ENCODE data around the gene TMEM72. TPM values are rescaled to one million over a fixed set of nuclear protein-coding genes. Genes with fewer than 3 reads are reported as not detected.

TMEM72 gene
- total and polyA plus RNA-seq, 2 of the 13 experiments (the other 11 are each of a cell fraction or from before 2014, with no cell fraction given), result 0.04 TPM; not detected in 1

DNA sequence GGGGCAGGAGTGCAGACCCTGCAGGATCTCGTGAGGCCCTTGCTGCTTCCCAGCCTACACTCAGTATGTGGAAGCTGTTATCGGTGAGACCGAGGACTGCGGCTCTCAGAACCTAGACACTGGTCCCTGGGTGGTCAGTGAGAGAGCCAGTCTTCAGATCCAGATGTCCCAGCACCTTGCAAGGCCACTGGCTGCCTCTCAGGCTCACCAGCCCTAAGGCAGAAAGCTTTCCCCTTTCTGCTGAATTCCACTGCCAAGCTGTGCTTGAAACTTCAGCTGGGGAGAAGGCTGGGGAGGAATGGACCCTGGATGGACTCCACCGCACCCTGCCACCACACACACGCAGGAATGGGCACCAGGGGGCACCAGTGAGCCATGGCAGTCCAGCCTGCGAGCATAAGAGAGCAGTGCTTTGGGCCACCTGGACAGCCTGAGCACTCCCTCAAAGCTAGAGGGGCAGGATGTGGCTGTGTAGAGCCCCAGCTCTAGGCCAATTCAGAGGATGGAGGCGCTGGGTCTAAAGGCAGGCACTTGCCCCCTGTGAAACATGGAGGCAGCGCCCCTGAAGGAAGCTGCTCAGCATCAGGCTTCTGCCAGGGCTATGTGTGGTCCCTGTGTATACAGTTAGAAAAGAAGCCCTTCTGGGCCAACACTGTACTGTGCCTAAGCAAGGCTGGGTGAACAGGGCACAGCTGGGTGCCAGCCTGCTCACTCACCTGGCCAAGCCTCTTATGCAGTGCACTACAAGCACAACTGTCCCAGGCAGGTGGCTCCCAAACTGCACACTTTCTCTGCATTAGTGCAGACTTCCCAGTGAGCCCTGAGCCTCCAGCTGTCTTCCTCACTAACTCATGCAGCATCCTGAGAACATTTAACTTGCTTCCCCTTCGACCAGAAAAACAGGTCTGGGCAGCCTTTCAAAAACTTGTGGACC lies 21.6 kb downstream of the TMEM72 start (continued):
- TF ChIP-seq, protein P1, sequence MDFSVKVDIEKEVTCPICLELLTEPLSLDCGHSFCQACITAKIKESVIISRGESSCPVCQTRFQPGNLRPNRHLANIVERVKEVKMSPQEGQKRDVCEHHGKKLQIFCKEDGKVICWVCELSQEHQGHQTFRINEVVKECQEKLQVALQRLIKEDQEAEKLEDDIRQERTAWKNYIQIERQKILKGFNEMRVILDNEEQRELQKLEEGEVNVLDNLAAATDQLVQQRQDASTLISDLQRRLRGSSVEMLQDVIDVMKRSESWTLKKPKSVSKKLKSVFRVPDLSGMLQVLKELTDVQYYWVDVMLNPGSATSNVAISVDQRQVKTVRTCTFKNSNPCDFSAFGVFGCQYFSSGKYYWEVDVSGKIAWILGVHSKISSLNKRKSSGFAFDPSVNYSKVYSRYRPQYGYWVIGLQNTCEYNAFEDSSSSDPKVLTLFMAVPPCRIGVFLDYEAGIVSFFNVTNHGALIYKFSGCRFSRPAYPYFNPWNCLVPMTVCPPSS (IDR thresholded peaks at IDR 0.05), result no peak
- TF ChIP-seq, protein P2, sequence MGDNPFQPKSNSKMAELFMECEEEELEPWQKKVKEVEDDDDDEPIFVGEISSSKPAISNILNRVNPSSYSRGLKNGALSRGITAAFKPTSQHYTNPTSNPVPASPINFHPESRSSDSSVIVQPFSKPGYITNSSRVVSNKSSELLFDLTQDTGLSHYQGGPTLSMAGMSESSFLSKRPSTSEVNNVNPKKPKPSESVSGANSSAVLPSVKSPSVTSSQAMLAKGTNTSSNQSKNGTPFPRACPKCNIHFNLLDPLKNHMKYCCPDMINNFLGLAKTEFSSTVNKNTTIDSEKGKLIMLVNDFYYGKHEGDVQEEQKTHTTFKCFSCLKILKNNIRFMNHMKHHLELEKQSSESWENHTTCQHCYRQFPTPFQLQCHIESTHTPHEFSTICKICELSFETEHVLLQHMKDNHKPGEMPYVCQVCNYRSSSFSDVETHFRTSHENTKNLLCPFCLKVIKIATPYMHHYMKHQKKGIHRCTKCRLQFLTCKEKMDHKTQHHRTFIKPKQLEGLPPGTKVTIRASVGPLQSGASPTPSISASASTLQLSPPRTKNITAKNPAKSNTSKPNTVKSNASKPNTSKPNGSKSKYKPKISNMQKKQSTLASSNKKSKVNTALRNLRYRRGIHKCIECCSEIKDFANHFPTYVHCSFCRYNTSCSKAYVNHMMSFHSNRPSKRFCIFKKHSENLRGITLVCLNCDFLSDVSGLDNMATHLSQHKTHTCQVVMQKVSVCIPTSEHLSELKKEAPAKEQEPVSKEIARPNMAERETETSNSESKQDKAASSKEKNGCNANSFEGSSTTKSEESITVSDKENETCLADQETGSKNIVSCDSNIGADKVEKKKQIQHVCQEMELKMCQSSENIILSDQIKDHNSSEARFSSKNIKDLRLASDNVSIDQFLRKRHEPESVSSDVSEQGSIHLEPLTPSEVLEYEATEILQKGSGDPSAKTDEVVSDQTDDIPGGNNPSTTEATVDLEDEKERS (CRISPR knock-in tag; IDR thresholded peaks at IDR 0.05), result 0 out of 2 replicates have a peak, but pooled peaks have one; percentile 35
- TF ChIP-seq, protein P3, sequence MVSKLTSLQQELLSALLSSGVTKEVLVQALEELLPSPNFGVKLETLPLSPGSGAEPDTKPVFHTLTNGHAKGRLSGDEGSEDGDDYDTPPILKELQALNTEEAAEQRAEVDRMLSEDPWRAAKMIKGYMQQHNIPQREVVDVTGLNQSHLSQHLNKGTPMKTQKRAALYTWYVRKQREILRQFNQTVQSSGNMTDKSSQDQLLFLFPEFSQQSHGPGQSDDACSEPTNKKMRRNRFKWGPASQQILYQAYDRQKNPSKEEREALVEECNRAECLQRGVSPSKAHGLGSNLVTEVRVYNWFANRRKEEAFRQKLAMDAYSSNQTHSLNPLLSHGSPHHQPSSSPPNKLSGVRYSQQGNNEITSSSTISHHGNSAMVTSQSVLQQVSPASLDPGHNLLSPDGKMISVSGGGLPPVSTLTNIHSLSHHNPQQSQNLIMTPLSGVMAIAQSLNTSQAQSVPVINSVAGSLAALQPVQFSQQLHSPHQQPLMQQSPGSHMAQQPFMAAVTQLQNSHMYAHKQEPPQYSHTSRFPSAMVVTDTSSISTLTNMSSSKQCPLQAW (CRISPR knock-in tag; IDR thresholded peaks at IDR 0.05), result peak; percentile 76
- TF ChIP-seq ZNF883 (CRISPR knock-in tag; IDR thresholded peaks at IDR 0.05; ENCODE audit: not compliant biosample characterization), result peak; percentile 18
- TF ChIP-seq, protein P4, sequence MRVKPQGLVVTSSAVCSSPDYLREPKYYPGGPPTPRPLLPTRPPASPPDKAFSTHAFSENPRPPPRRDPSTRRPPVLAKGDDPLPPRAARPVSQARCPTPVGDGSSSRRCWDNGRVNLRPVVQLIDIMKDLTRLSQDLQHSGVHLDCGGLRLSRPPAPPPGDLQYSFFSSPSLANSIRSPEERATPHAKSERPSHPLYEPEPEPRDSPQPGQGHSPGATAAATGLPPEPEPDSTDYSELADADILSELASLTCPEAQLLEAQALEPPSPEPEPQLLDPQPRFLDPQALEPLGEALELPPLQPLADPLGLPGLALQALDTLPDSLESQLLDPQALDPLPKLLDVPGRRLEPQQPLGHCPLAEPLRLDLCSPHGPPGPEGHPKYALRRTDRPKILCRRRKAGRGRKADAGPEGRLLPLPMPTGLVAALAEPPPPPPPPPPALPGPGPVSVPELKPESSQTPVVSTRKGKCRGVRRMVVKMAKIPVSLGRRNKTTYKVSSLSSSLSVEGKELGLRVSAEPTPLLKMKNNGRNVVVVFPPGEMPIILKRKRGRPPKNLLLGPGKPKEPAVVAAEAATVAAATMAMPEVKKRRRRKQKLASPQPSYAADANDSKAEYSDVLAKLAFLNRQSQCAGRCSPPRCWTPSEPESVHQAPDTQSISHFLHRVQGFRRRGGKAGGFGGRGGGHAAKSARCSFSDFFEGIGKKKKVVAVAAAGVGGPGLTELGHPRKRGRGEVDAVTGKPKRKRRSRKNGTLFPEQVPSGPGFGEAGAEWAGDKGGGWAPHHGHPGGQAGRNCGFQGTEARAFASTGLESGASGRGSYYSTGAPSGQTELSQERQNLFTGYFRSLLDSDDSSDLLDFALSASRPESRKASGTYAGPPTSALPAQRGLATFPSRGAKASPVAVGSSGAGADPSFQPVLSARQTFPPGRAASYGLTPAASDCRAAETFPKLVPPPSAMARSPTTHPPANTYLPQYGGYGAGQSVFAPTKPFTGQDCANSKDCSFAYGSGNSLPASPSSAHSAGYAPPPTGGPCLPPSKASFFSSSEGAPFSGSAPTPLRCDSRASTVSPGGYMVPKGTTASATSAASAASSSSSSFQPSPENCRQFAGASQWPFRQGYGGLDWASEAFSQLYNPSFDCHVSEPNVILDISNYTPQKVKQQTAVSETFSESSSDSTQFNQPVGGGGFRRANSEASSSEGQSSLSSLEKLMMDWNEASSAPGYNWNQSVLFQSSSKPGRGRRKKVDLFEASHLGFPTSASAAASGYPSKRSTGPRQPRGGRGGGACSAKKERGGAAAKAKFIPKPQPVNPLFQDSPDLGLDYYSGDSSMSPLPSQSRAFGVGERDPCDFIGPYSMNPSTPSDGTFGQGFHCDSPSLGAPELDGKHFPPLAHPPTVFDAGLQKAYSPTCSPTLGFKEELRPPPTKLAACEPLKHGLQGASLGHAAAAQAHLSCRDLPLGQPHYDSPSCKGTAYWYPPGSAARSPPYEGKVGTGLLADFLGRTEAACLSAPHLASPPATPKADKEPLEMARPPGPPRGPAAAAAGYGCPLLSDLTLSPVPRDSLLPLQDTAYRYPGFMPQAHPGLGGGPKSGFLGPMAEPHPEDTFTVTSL (CRISPR knock-in tag; IDR thresholded peaks at IDR 0.05; ENCODE audit: borderline replicate concordance), result no peak
- TF ChIP-seq, protein P5, sequence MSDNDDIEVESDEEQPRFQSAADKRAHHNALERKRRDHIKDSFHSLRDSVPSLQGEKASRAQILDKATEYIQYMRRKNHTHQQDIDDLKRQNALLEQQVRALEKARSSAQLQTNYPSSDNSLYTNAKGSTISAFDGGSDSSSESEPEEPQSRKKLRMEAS (IDR thresholded peaks at IDR 0.05), result peak; percentile 40; the same call in 1 of the 2 replicates
- TF ChIP-seq, protein P6, sequence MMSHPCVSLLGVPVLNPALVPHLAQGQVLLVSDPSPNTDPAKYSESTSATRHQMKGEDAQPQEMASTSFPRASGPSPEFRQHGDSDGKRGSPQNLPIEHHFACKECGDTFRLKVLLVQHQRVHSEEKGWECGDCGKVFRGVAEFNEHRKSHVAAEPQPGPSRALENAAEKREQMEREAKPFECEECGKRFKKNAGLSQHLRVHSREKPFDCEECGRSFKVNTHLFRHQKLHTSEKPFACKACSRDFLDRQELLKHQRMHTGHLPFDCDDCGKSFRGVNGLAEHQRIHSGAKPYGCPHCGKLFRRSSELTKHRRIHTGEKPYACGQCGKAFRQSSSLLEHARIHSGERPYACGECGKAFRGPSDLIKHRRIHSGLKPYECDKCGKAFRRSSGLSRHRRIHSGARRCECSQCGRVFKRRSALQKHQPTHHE (CRISPR knock-in tag; IDR thresholded peaks at IDR 0.05; ENCODE audit: borderline replicate concordance), result 0 out of 2 replicates have a peak, but pooled peaks have one; percentile 44
- TF ChIP-seq KDM2A (CRISPR knock-in tag; IDR thresholded peaks at IDR 0.05; ENCODE audit: borderline replicate concordance, low read depth), result peak; percentile 49; the same call in 1 of the 2 replicates
- no peak for TF ChIP-seq CENPT (CRISPR knock-in tag; IDR thresholded peaks at IDR 0.05; ENCODE audit: low read depth)
- TF ChIP-seq PITX1 (CRISPR knock-in tag; IDR thresholded peaks at IDR 0.05), result peak; percentile 67; the same call in 1 of the 2 replicates
- peak; percentile 19; the same call in 1 of the 2 replicates for TF ChIP-seq ZNF788 (CRISPR knock-in tag; IDR thresholded peaks at IDR 0.05; ENCODE audit: borderline replicate concordance)
- TF ChIP-seq, protein P7, sequence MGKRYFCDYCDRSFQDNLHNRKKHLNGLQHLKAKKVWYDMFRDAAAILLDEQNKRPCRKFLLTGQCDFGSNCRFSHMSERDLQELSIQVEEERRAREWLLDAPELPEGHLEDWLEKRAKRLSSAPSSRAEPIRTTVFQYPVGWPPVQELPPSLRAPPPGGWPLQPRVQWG (CRISPR knock-in tag; IDR thresholded peaks at IDR 0.05; ENCODE audit: borderline replicate concordance, low read depth), result no peak
